ENCODE measurements around the gene AR. TPM values are rescaled to one million over a fixed set of nuclear protein-coding genes. Genes with fewer than 3 reads are reported as not detected.

Gene AR
- total RNA-seq, 2 donors from 2014 or later, result 77.4 to 119 TPM

- no peak for DNase-seq (ENCODE audit: low spot score)
- no peak overlapping the region for H3K4me3 ChIP-seq
- no peaks in the 10 kb centered on the region for H3K4me1 ChIP-seq (replicated peaks)
- H3K9me3 ChIP-seq, result no peaks in the 10 kb centered on the region
- H3K27ac ChIP-seq, result no peak overlapping the region
- no peaks in the 10 kb centered on the region for H3K36me3 ChIP-seq
- intact Hi-C loops (cut with DNase I), result no loop called here
- H3K27me3 ChIP-seq (replicated peaks; ENCODE audit: insufficient read depth), result no peaks in the 10 kb centered on the region
- no peak for TF ChIP-seq POLR2AphosphoS5 (IDR thresholded peaks at IDR 0.05)
Measured at GRCh38 chrX:67520671-67521070, 23.1 kb upstream of the AR start.

DNA sequence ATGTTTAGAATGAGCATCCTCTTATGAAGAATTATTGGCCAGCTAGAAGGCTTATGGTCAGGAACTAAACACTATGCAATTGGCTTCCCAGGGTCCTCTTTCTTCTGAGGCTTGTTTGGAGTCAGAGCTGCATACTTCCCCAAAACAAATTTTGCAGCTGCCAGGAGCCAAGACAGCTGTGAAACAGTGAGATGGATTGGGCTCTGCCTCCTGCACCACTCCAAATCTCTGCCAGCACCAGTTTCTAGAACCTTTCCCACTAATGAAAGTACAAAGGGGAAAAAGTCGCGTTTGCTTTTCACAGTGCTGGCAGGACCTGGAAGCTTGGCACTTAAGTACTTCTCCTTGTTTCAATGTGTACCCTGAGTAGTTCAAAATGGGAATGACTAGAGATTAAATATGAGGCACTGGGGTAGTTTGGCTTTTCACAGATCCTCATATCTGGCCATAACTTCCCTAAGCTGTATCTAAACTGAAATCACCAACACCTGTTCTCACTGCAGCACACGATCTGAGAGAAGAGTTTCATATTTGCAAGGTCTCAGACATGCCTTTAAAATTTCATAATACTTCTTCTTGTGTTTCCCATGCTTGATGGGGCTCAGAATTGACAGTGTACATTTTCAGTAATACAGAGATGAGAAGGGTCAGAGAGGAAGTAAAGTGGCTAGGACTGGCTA lies 20.7 kb upstream of the AR start:
- H3K4me1 ChIP-seq (replicated peaks), result no peaks in the 10 kb centered on the region
- no peak for DNase-seq (ENCODE audit: low spot score)
- H3K36me3 ChIP-seq, result no peaks in the 10 kb centered on the region
- no peaks in the 10 kb centered on the region for H3K9me3 ChIP-seq
- no peak overlapping the region for H3K4me3 ChIP-seq
- H3K27me3 ChIP-seq (replicated peaks; ENCODE audit: insufficient read depth), result no peaks in the 10 kb centered on the region
- H3K27ac ChIP-seq, result no peak overlapping the region
- 8% methylated on average over 3 of the region's 3 CpGs for WGBS
- TF ChIP-seq CTCF (IDR thresholded peaks at IDR 0.05) (no peak), POLR2AphosphoS5 (IDR thresholded peaks at IDR 0.05) (no peak), POLR2A (IDR thresholded peaks at IDR 0.05) (no peak)
- intact Hi-C loops (cut with DNase I), result no loop called here

GRCh38 chrX:67523932-67524331 lies 19.9 kb upstream of the AR start:
- H3K9me3 ChIP-seq, result no peaks in the 10 kb centered on the region
- H3K4me1 ChIP-seq (replicated peaks), result no peaks in the 10 kb centered on the region
- no peaks in the 10 kb centered on the region for H3K36me3 ChIP-seq
- TF ChIP-seq CTCF (IDR thresholded peaks at IDR 0.05), result no peak
- TF ChIP-seq POLR2AphosphoS5 (IDR thresholded peaks at IDR 0.05), result no peak
- no peak for TF ChIP-seq POLR2A (IDR thresholded peaks at IDR 0.05)
- H3K27ac ChIP-seq, result no peak overlapping the region
- no peaks in the 10 kb centered on the region for H3K27me3 ChIP-seq (replicated peaks; ENCODE audit: insufficient read depth)
- H3K4me3 ChIP-seq, result no peak overlapping the region
- intact Hi-C loops (cut with DNase I), result no loop called here
- WGBS, result 6% methylated on average over 1 of the region's 1 CpG
- DNase-seq (ENCODE audit: low spot score), result no peak

- Histone ChIP-seq H3K9me3 (no peaks in the 10 kb centered on the region), H3K36me3 (no peaks in the 10 kb centered on the region), H3K27me3 (replicated peaks; ENCODE audit: insufficient read depth) (no peaks in the 10 kb centered on the region), H3K4me3 (no peak overlapping the region), H3K27ac (no peak overlapping the region), H3K4me1 (replicated peaks) (no peaks in the 10 kb centered on the region)
- peak; percentile 32 for DNase-seq (ENCODE audit: low spot score)
- intact Hi-C loops (cut with DNase I), result no loop called here
- 52% methylated on average over 2 of the region's 2 CpGs for WGBS
- TF ChIP-seq POLR2AphosphoS5 (IDR thresholded peaks at IDR 0.05) (no peak), POLR2A (IDR thresholded peaks at IDR 0.05) (no peak), CTCF (IDR thresholded peaks at IDR 0.05) (no peak)
Measured at GRCh38 chrX:67524428-67524827, 19.4 kb upstream of the AR start.

DNA sequence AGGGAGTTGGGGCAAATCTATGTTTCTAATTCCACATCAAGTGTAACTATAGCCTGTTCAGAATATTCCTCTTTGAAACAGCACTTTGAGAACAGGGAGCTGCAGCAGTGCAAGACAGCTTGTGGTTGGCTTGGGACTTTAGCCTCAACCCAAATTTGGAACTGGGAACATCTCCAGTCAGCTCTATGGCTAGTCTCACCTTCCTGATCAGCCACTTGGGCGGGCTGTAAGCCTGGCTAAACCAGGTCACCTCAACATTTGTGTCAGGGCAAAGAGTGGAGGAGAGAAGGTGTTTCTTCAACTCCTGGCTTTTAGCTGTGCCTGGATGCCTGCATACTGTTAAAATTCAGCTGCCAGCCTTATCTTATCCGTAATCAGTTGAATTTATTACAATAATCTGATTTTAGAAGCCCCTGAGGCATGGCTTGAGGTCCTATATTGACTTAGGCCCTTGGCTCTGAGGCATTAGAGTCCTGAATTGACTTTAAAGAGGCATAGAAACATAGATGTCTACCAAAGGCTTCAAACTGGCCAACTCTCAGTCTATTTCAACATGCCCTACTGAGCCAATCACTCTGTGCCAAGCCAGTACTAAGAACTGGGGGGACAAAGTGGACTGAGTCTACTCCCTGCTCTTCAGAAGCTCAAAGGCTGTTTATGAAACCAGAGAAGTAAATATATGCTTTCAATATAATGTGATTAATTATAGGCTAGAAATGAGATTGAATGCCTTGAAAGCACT lies 18.7 kb upstream of the AR start:
- intact Hi-C loops (cut with DNase I), result no loop called here
- H3K9me3 ChIP-seq, result no peaks in the 10 kb centered on the region
- H3K4me1 ChIP-seq (replicated peaks), result no peaks in the 10 kb centered on the region
- H3K27ac ChIP-seq, result no peak overlapping the region
- 74% methylated on average over 2 of the region's 2 CpGs for WGBS
- TF ChIP-seq POLR2A (IDR thresholded peaks at IDR 0.05), result no peak
- no peak for TF ChIP-seq CTCF (IDR thresholded peaks at IDR 0.05)
- TF ChIP-seq POLR2AphosphoS5 (IDR thresholded peaks at IDR 0.05), result no peak
- H3K4me3 ChIP-seq, result no peak overlapping the region
- DNase-seq (ENCODE audit: low spot score), result no peak
- no peaks in the 10 kb centered on the region for H3K27me3 ChIP-seq (replicated peaks; ENCODE audit: insufficient read depth)
- H3K36me3 ChIP-seq, result no peaks in the 10 kb centered on the region
